CD14-positive monocyte (primary cell): Measurements from ENCODE around the gene FHOD3. TPM values are rescaled to one million over a fixed set of nuclear protein-coding genes. Genes with fewer than 3 reads are reported as not detected.

Experiments
- DNase-seq, 3 donors: peaks; one replicate each; pipeline ENCODE4 v3.0.0-alpha.2; 2011 to 2022
- H2AFZ ChIP-seq: 2 replicates; pipeline ENCODE4 v1.6.0; 2012; ENCODE audit warnings: mild to moderate bottlenecking, low read depth, low read length, inconsistent platforms; ENCODE audit not compliant: insufficient read depth, poor library complexity, severe bottlenecking
- H3K27ac ChIP-seq, 2 donors: 1 replicate in 1 of 2; 2 replicates in 1 of 2; pipeline ENCODE4 v1.5.1; 2012 to 2013; ENCODE audit warnings: low read length in 2 of 2, control low read depth in 1 of 2, inconsistent platforms in 1 of 2, low read depth in 1 of 2, mild to moderate bottlenecking in 1 of 2
- H3K27me3 ChIP-seq, 2 donors: one replicate each; pipeline versions ENCODE4 v1.6.0 to v1.6.1; 2011 to 2013; ENCODE audit warnings: low read length in 2 of 2; ENCODE audit not compliant: control insufficient read depth in 2 of 2, insufficient read depth in 2 of 2
- H3K36me3 ChIP-seq, 2 donors: replicated peaks in 1 of 2; 1 replicate in 1 of 2; 2 replicates in 1 of 2; pipeline versions ENCODE4 v1.5.1 to v1.6.1; 2012 to 2013; ENCODE audit warnings: low read length in 2 of 2, control low read depth in 1 of 2, inconsistent platforms in 1 of 2, mild to moderate bottlenecking in 1 of 2; ENCODE audit not compliant: insufficient read depth in 2 of 2, control insufficient read depth in 1 of 2
- H3K4me1 ChIP-seq, 2 donors: 1 replicate in 1 of 2; 2 replicates in 1 of 2; pipeline versions ENCODE4 v1.5.1 to v1.6.1; 2012 to 2013; ENCODE audit warnings: low read length in 2 of 2, control low read depth in 1 of 2, inconsistent platforms in 1 of 2, mild to moderate bottlenecking in 1 of 2, moderate library complexity in 1 of 2; ENCODE audit not compliant: insufficient read depth in 2 of 2, control insufficient read depth in 1 of 2
- H3K4me2 ChIP-seq: replicated peaks from 2 replicates; pipeline ENCODE3; 2012; ENCODE audit warnings: low read length, moderate library complexity, mild to moderate bottlenecking; ENCODE audit not compliant: poor library complexity, severe bottlenecking; ENCODE audit errors: extremely low read depth
- H3K4me3 ChIP-seq, 3 experiments: fragments of 200-600 bp in 1 of 3; sonication (generic) in 1 of 3; replicated peaks in 1 of 3; 1 replicate in 2 of 3; 2 replicates in 1 of 3; pipeline ENCODE4 v1.5.1; 2011 to 2013; ENCODE audit warnings: low read length in 3 of 3, mild to moderate bottlenecking in 3 of 3, control low read depth in 2 of 3, low read depth in 2 of 3, inconsistent platforms in 1 of 3, moderate library complexity in 1 of 3
- H3K79me2 ChIP-seq: 2 replicates; pipeline ENCODE4 v1.6.0; 2012; ENCODE audit warnings: mild to moderate bottlenecking, control low read depth, inconsistent platforms, low read length, moderate library complexity; ENCODE audit not compliant: insufficient read depth
- H3K9ac ChIP-seq: 2 replicates; pipeline ENCODE4 v1.6.0; 2017; ENCODE audit warnings: low read length, mild to moderate bottlenecking; ENCODE audit not compliant: insufficient read depth, poor library complexity, severe bottlenecking
- H3K9me3 ChIP-seq, 2 donors: replicated peaks in 1 of 2; 1 replicate in 1 of 2; 2 replicates in 1 of 2; pipeline versions ENCODE4 v1.5.1 to v1.6.1; 2012 to 2013; ENCODE audit warnings: low read length in 2 of 2, control low read depth in 1 of 2; ENCODE audit not compliant: control insufficient read depth in 1 of 2, insufficient read depth in 1 of 2
- H4K20me1 ChIP-seq: 2 replicates; pipeline ENCODE4 v1.6.0; 2012; ENCODE audit warnings: mild to moderate bottlenecking, low read length, control low read depth, moderate library complexity; ENCODE audit not compliant: insufficient read depth
- H3K27ac Mint-ChIP-seq, 7 donors: one replicate each; pipeline ENCODE4 v1.8.0; 2020; ENCODE audit warnings: mild to moderate bottlenecking in 7 of 7, mixed read lengths in 7 of 7, moderate library complexity in 6 of 7, inconsistent platforms in 2 of 7
- H3K27me3 Mint-ChIP-seq, 3 donors: one replicate each; pipeline ENCODE4 v1.8.0; 2021 to 2022; ENCODE audit warnings: low read depth in 3 of 3, mild to moderate bottlenecking in 3 of 3, mixed read lengths in 3 of 3, moderate library complexity in 3 of 3, inconsistent platforms in 1 of 3
- H3K36me3 Mint-ChIP-seq, 2 donors: one replicate each; pipeline ENCODE4 v1.8.0; 2020; ENCODE audit warnings: mixed read lengths in 2 of 2, inconsistent platforms in 1 of 2, mild to moderate bottlenecking in 1 of 2
- H3K4me1 Mint-ChIP-seq: one replicate; pipeline ENCODE4 v1.8.0; 2020; ENCODE audit warnings: mild to moderate bottlenecking, mixed read lengths
- H3K4me3 Mint-ChIP-seq, 2 donors: one replicate each; pipeline ENCODE4 v1.8.0; 2020; ENCODE audit warnings: mild to moderate bottlenecking in 2 of 2, mixed read lengths in 2 of 2, moderate library complexity in 1 of 2
- H3K9me3 Mint-ChIP-seq, 7 donors: one replicate each; pipeline ENCODE4 v1.8.0; 2020 to 2022; ENCODE audit warnings: mixed read lengths in 7 of 7, mild to moderate bottlenecking in 6 of 7, moderate library complexity in 6 of 7, inconsistent platforms in 2 of 7
- CTCF ChIP-seq: fragments of 200-600 bp; IDR thresholded peaks from one replicate; pipeline ENCODE4 v1.8.0; 2022; ENCODE audit warnings: antibody characterized with exemption, mild to moderate bottlenecking
- WGBS: methylation state at CpG from one replicate; pipeline ENCODE4 v1.1.5; 2013; ENCODE audit warnings: missing lambda C conversion rate; ENCODE audit not compliant: insufficient coverage; 5-methylcytosine and 5-hydroxymethylcytosine counted together
- intact Hi-C, 2 donors: fragments of 100-400 bp; cut with micrococcal nuclease; formaldehyde crosslinking; loops; one replicate each; pipeline versions ENCODE4 v1.15.0 to v1.15.1; 2023
- polyA plus RNA-seq, 3 donors: library from polyadenylated mRNA; depleted of rRNA in 1 of 3; unstranded in 2 of 3; stranded (reverse) in 1 of 3; fragments of 300-500 nt in 2 of 3; fragments of >200 nt in 1 of 3; fragmentation: Illumina TruSeq in 2 of 3; gene quantifications; 1 replicate in 2 of 3; 2 replicates in 1 of 3; pipeline ENCODE4 v1.2.3, GENCODE V29; 2012 to 2021

FHOD3 gene
- polyA plus RNA-seq, 3 donors, result not detected

- no peaks in the 10 kb centered on the region for H3K36me3 ChIP-seq
- no peak for DNase-seq
- H3K4me1 Mint-ChIP-seq, result no peaks in the 10 kb centered on the region
- no peak overlapping the region for H3K27ac ChIP-seq
- H3K9me3 Mint-ChIP-seq, result peaks cover 0 to 8% (median 2%) of the 10 kb centered on the region in 7 donors
- no peak for TF ChIP-seq CTCF
- H3K9ac ChIP-seq, result no peak overlapping the region
- H3K4me2 ChIP-seq, result no peak overlapping the region
- no peak overlapping the region for H3K27ac Mint-ChIP-seq
- WGBS, result no CpG with 5 or more reads among the region's 4 CpGs
- no peaks in the 10 kb centered on the region for H4K20me1 ChIP-seq
- intact Hi-C loops, result no loop called here
- H3K9me3 ChIP-seq, result peaks cover 0 to 2% of the 10 kb centered on the region in 2 donors
- H3K4me1 ChIP-seq, result no peaks in the 10 kb centered on the region
- peaks cover 0 to 3% (median 0%) of the 10 kb centered on the region in 3 donors for H3K27me3 Mint-ChIP-seq
- H3K79me2 ChIP-seq, result no peaks in the 10 kb centered on the region
- no peaks in the 10 kb centered on the region for H3K27me3 ChIP-seq
- H3K4me3 Mint-ChIP-seq, result no peak overlapping the region
- H3K4me3 ChIP-seq, result no peak overlapping the region
- H3K36me3 Mint-ChIP-seq, result no peaks in the 10 kb centered on the region
- H2AFZ ChIP-seq, result no peak overlapping the region
These were observed 183.7 kb downstream of the FHOD3 start for GRCh38 chr18:36481201-36481657.

- Histone ChIP-seq H4K20me1 (no peaks in the 10 kb centered on the region), H3K79me2 (no peaks in the 10 kb centered on the region), H3K9me3 (peaks cover 0 to 2% of the 10 kb centered on the region in 2 donors), H3K9ac (no peak overlapping the region), H3K4me1 (no peaks in the 10 kb centered on the region), H2AFZ (no peak overlapping the region), H3K27ac (no peak overlapping the region), H3K4me2 (no peak overlapping the region), H3K36me3 (no peaks in the 10 kb centered on the region), H3K4me3 (no peak overlapping the region), H3K27me3 (no peaks in the 10 kb centered on the region)
- WGBS, result 94% methylated on average over 1 of the region's 1 CpG
- intact Hi-C loops, result no loop called here
- H3K9me3 Mint-ChIP-seq, result peaks cover 0 to 8% (median 2%) of the 10 kb centered on the region in 7 donors
- no peaks in the 10 kb centered on the region for H3K4me1 Mint-ChIP-seq
- H3K27ac Mint-ChIP-seq, result no peak overlapping the region
- H3K36me3 Mint-ChIP-seq, result no peaks in the 10 kb centered on the region
- no peak for DNase-seq
- H3K4me3 Mint-ChIP-seq, result no peak overlapping the region
- no peak for TF ChIP-seq CTCF
- peaks cover 0 to 3% (median 0%) of the 10 kb centered on the region in 3 donors for H3K27me3 Mint-ChIP-seq
These were observed 184.4 kb downstream of the FHOD3 start for GRCh38 chr18:36481935-36482334.
